ENCODE results near the gene PIANP.
"Not testable (repeated sequence)": the region's sequence is repeated elsewhere in the genome, so short reads cannot be mapped to it uniquely, and the experiment has no call there.

The PIANP gene

GRCh38 chr12:6700646-6701051 lies at the start of gene PIANP:
PIANP (minus strand) TSS chr12:6700815; CDS start chr12:6698061, 2,754 bp downstream.
- peak in 2 of 4 experiments; percentile 12 to 66 for DNase-seq

- DNase-seq, result no peak
Observed at GRCh38 chr12:6748761-6749160, 48.1 kb upstream of the PIANP start.

- no peak for DNase-seq
Observed at GRCh38 chr12:6747216-6747615, 46.6 kb upstream of the PIANP start.

GRCh38 chr12:6745741-6746525 lies 45.3 kb upstream of the PIANP start:
- peak in 1 of 4 experiments; percentile 16 for DNase-seq

- DNase-seq, result not testable (repeated sequence)
Observed at GRCh38 chr12:6743300-6743699, 42.7 kb upstream of the PIANP start.

GRCh38 chr12:6742834-6743233 lies 42.2 kb upstream of the PIANP start:
- DNase-seq, result no peak

GRCh38 chr12:6742080-6742479 lies 41.5 kb upstream of the PIANP start:
- not testable (repeated sequence) for DNase-seq

- no peak for DNase-seq
Observed at GRCh38 chr12:6736754-6737153, 36.1 kb upstream of the PIANP start.

GRCh38 chr12:6735448-6736191 lies 35.0 kb upstream of the PIANP start:
- DNase-seq, result peak in 2 of 4 experiments; percentile 23 to 30

- no peak for DNase-seq
Observed at GRCh38 chr12:6734506-6735387, 34.1 kb upstream of the PIANP start.

- DNase-seq, result no peak
Observed at GRCh38 chr12:6730169-6730568, 29.6 kb upstream of the PIANP start.

GRCh38 chr12:6729186-6729585 lies 28.6 kb upstream of the PIANP start:
- no peak for DNase-seq

GRCh38 chr12:6725350-6725749 lies 24.7 kb upstream of the PIANP start:
- no peak for DNase-seq

- DNase-seq, result no peak
Observed at GRCh38 chr12:6724409-6724797, 23.8 kb upstream of the PIANP start.

GRCh38 chr12:6723607-6724408 lies 23.2 kb upstream of the PIANP start, which contains the start of gene COPS7A:
COPS7A (plus strand) TSS chr12:6724046; CDS start chr12:6724657, 611 bp downstream.
- peak; percentile 79 to 89 (median 83) for DNase-seq

- DNase-seq, result no peak
Observed at GRCh38 chr12:6722863-6723262, 22.2 kb upstream of the PIANP start.

- no peak for DNase-seq
Observed at GRCh38 chr12:6716874-6717437, 16.3 kb upstream of the PIANP start.

GRCh38 chr12:6716031-6716873 lies 15.6 kb upstream of the PIANP start:
- not testable (repeated sequence) for DNase-seq

GRCh38 chr12:6708960-6709394 lies 8.4 kb upstream of the PIANP start:
- no peak for DNase-seq

- not testable (repeated sequence) for DNase-seq
Observed at GRCh38 chr12:6708351-6708750, 7.7 kb upstream of the PIANP start.

- DNase-seq, result no peak
Observed at GRCh38 chr12:6703631-6704030, 3.0 kb upstream of the PIANP start.

Data from activated naive CD4-positive, alpha-beta T cell (primary cell).